ENCODE results near the gene CSNK1A1. TPM values are rescaled to one million over a fixed set of nuclear protein-coding genes. Genes with fewer than 3 reads are reported as not detected.

CSNK1A1 gene
- total RNA-seq, 1 donor, result 487 TPM

GRCh38 chr5:149549461-149550267, 1.6 kb downstream of the CSNK1A1 start:
- TF ChIP-seq, protein P1, sequence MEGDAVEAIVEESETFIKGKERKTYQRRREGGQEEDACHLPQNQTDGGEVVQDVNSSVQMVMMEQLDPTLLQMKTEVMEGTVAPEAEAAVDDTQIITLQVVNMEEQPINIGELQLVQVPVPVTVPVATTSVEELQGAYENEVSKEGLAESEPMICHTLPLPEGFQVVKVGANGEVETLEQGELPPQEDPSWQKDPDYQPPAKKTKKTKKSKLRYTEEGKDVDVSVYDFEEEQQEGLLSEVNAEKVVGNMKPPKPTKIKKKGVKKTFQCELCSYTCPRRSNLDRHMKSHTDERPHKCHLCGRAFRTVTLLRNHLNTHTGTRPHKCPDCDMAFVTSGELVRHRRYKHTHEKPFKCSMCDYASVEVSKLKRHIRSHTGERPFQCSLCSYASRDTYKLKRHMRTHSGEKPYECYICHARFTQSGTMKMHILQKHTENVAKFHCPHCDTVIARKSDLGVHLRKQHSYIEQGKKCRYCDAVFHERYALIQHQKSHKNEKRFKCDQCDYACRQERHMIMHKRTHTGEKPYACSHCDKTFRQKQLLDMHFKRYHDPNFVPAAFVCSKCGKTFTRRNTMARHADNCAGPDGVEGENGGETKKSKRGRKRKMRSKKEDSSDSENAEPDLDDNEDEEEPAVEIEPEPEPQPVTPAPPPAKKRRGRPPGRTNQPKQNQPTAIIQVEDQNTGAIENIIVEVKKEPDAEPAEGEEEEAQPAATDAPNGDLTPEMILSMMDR (IDR thresholded peaks at IDR 0.05; ENCODE audit: insufficient read depth, low read depth, low read length), result no peak
- H3K4me3 ChIP-seq (ENCODE audit: low read depth, low read length), result peak overlapping the region; percentile 100
- peak; percentile 58 for DNase-seq (ENCODE audit: low read depth)

DNA sequence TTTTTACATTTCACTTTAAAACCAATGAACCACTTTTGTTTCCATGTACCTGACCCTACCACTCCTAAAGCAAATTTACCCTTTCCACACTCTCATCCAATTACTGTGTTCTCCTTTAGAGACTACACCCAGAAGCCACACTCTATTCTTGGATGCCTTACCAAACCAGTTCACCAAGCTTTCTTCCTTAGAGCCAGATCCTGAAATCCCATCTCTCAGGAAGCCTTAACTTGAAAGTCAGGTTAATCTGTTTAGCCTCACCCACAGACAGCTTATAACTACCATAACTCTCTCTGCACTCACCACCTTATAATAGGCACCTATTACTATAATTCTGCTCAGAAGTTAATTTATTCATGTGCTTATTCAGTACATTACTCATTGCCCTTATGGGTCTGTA, 4.3 kb downstream of the CSNK1A1 start:
- no peak for DNase-seq (ENCODE audit: low read depth)
- peak overlapping the region; percentile 31 for H3K4me3 ChIP-seq (ENCODE audit: low read depth, low read length)
- TF ChIP-seq, protein P1 (IDR thresholded peaks at IDR 0.05; ENCODE audit: insufficient read depth, low read depth, low read length), result no peak

GRCh38 chr5:149545327-149545726, 5.9 kb downstream of the CSNK1A1 start:
- H3K4me3 ChIP-seq (ENCODE audit: low read depth, low read length), result no peak overlapping the region
- no peak for DNase-seq (ENCODE audit: low read depth)
- TF ChIP-seq, protein P1 (IDR thresholded peaks at IDR 0.05; ENCODE audit: insufficient read depth, low read depth, low read length), result no peak

DNA sequence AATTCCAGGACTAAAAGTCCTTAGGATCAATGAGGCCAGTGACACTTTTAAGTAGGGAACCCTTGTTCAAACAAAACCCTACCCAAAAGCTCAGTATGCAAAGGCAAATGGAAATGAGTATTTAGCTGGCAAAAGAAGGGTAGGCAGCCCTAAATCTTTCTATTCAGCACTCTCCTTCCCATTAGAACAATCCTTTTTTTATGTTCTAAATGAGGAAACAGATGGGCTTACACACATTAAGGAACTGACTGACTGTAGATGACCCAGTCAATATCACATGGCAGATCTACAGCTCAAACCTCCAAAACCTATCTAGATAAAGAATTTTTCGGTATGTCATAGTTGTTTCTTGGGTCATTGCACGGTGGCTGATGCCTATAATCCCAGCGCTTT, 7.2 kb downstream of the CSNK1A1 start:
- H3K4me3 ChIP-seq (ENCODE audit: low read depth, low read length), result no peak overlapping the region
- no peak for DNase-seq (ENCODE audit: low read depth)
- TF ChIP-seq, protein P1 (IDR thresholded peaks at IDR 0.05; ENCODE audit: insufficient read depth, low read depth, low read length), result no peak

- TF ChIP-seq, protein P1 (IDR thresholded peaks at IDR 0.05; ENCODE audit: insufficient read depth, low read depth, low read length), result no peak
- peak; percentile 45 for DNase-seq (ENCODE audit: low read depth)
Measured at GRCh38 chr5:149543361-149544027, 7.7 kb downstream of the CSNK1A1 start.

DNA sequence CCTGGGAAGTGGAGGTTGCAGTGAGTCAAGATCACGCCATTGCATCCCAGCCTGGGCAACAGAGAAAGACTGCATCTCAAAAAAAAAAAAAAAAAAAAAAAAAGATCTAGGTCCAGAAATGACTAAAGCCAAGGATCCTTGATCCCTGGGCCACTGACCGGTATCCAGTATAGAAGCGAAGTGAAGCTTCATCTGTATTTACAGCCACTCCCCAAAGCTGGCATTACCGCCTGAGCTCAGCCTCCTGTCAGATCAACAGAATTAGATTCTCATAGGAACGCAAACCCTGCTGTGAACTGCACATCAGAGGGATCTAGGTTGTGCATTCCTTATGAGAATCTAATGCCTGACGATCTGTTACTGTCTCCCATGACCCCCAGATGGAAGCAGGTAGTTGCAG, 9.3 kb downstream of the CSNK1A1 start:
- TF ChIP-seq, protein P1 (IDR thresholded peaks at IDR 0.05; ENCODE audit: insufficient read depth, low read depth, low read length), result no peak
- DNase-seq (ENCODE audit: low read depth), result no peak

More at GRCh38 chr5:149543361-149544027, 7.7 kb downstream of the CSNK1A1 start:
- H3K4me3 ChIP-seq (ENCODE audit: low read depth, low read length), result no peak overlapping the region

More for the DNA sequence above, 9.3 kb downstream of the CSNK1A1 start:
- no peak overlapping the region for H3K4me3 ChIP-seq (ENCODE audit: low read depth, low read length)

Measured in fibroblast of villous mesenchyme (primary cell).